A673 (cell line): Measurements from ENCODE around the gene DNAH3. TPM values are rescaled to one million over a fixed set of nuclear protein-coding genes. Genes with fewer than 3 reads are reported as not detected.

Source experiments
- BruUV-seq: library from RNA; stranded (reverse); fragments of 400-500 nt; replicated peaks from 2 replicates; lab custom pipeline; 2021; lab: Mats Ljungman, UMichigan
- CTCF ChIA-PET: fragments of 300-600 bp; sonication (Branson Sonifier 250); formaldehyde crosslinking; loops from one replicate; lab custom pipeline; 2022; ENCODE audit warnings: antibody characterized with exemption; lab: Charles Lee
- POLR2A ChIA-PET: fragments of 300-600 bp; sonication (Branson Sonifier 250); formaldehyde crosslinking; loops from one replicate; lab custom pipeline; 2022; ENCODE audit warnings: antibody characterized with exemption; ENCODE audit not compliant: low non-redundant PET; lab: Charles Lee
- DNase-seq: peaks from one replicate; pipeline ENCODE4 v3.0.0-alpha.2; 2015; ENCODE audit warnings: low spot score
- H3K27ac ChIP-seq: fragments of 200-600 bp; sonication (generic); 2 replicates; pipeline ENCODE4 v1.5.1; 2016; ENCODE audit warnings: mixed run types, low read depth, mild to moderate bottlenecking, mixed read lengths, antibody characterized with exemption, low read length; ENCODE audit not compliant: poor library complexity, severe bottlenecking
- H3K27me3 ChIP-seq: fragments of 200-600 bp; sonication (generic); replicated peaks from 2 replicates; pipeline ENCODE4 v1.6.1; 2017; ENCODE audit warnings: mixed run types, low read depth, mild to moderate bottlenecking, mixed read lengths, antibody characterized with exemption, low read length; ENCODE audit not compliant: insufficient read depth, poor library complexity
- H3K36me3 ChIP-seq: fragments of 200-600 bp; sonication (generic); 2 replicates; pipeline ENCODE4 v1.6.1; 2016; ENCODE audit warnings: mixed run types, mild to moderate bottlenecking, mixed read lengths, antibody characterized with exemption, low read length; ENCODE audit not compliant: insufficient read depth, poor library complexity, severe bottlenecking
- H3K4me1 ChIP-seq: fragments of 200-600 bp; sonication (generic); 2 replicates; pipeline ENCODE4 v1.6.1; 2017; ENCODE audit warnings: mixed run types, mild to moderate bottlenecking, mixed read lengths, antibody characterized with exemption, low read length; ENCODE audit not compliant: insufficient read depth, poor library complexity, severe bottlenecking
- H3K4me3 ChIP-seq: fragments of 200-600 bp; sonication (generic); 2 replicates; pipeline ENCODE4 v1.5.1; 2016; ENCODE audit warnings: low read depth, mixed run types, mild to moderate bottlenecking, mixed read lengths, low read length; ENCODE audit not compliant: poor library complexity, severe bottlenecking
- H3K9me3 ChIP-seq: fragments of 200-600 bp; sonication (generic); 2 replicates; pipeline ENCODE4 v1.6.1; 2016; ENCODE audit warnings: mixed run types, low read depth, mild to moderate bottlenecking, mixed read lengths, antibody characterized with exemption, low read length; ENCODE audit not compliant: poor library complexity, severe bottlenecking
- CTCF ChIP-seq: fragments of 300-800, 200-600 bp; sonication (generic); conservative IDR thresholded peaks from 2 replicates; pipeline ENCODE4 v1.5.1; 2017; ENCODE audit warnings: low read depth, mild to moderate bottlenecking, antibody characterized with exemption, low read length, moderate library complexity, mixed read lengths
- EZH2 ChIP-seq: fragments of 200-600 bp; sonication (generic); IDR thresholded peaks from 2 replicates; pipeline ENCODE4 v1.6.1; 2017; ENCODE audit warnings: borderline replicate concordance, low read depth, mild to moderate bottlenecking, mixed read lengths, antibody characterized with exemption, low read length; ENCODE audit not compliant: poor library complexity, severe bottlenecking
- intact Hi-C: fragments of 100-400 bp; cut with micrococcal nuclease; formaldehyde crosslinking; loops from one replicate; pipeline ENCODE4 v1.10.0; 2022; ENCODE audit not compliant: unreplicated experiment
- total RNA-seq: library from RNA; stranded (reverse); gene quantifications from 2 replicates; pipeline ENCODE4 v1.2.3, GENCODE V29; 2021

DNAH3 gene
- total RNA-seq, 1 experiment from 2014 or later = not detected

DNA sequence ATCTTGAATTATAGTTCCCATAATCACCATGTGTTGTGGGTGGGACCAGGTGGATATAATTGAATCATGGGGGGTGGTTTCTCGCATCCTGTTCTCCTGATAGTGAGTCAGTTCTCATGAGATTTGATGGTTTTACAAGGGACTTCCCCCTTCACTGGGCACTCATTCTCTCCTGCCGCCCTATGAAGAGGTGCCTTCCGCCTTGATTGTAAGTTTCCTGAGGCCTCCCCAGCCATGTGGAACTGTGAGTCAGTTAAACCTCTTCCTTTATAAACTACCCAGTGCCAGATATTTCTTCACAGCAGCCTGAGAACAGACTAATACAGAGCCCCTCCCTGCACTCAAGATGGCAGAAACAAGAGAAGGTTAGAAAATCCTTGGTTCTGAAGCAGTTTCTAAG is 34.2 kb upstream of the DNAH3 start:
- no peaks in the 10 kb centered on the region for H3K27me3 ChIP-seq
- intact Hi-C loops = loop anchor here (5.0 kb wide), 1 partner anchor 97 kb away; no protein-coding TSS in a partner anchor
- ChIA-PET CTCF (no interaction called here), POLR2A (no interaction called here)
- H3K9me3 ChIP-seq = no peaks in the 10 kb centered on the region
- H3K4me1 ChIP-seq = no peaks in the 10 kb centered on the region
- H3K27ac ChIP-seq = no peak overlapping the region
- no peak overlapping the region for H3K4me3 ChIP-seq
- no TSS peak for BruUV-seq
- TF ChIP-seq CTCF (no peak), EZH2 (no peak)
- H3K36me3 ChIP-seq = no peaks in the 10 kb centered on the region
- no peak for DNase-seq

- TF ChIP-seq CTCF = no peak
- no peak for TF ChIP-seq EZH2
- Histone ChIP-seq H3K27me3 (no peaks in the 10 kb centered on the region), H3K4me1 (no peaks in the 10 kb centered on the region), H3K27ac (no peak overlapping the region), H3K4me3 (no peak overlapping the region), H3K36me3 (no peaks in the 10 kb centered on the region), H3K9me3 (no peaks in the 10 kb centered on the region)
- intact Hi-C loops = no loop called here
- POLR2A ChIA-PET = no interaction called here
- CTCF ChIA-PET = no interaction called here
- no peak for DNase-seq
- no TSS peak for BruUV-seq
These were observed 33.3 kb upstream of the DNAH3 start for GRCh38 chr16:21183995-21184394.

- ChIA-PET POLR2A (no interaction called here), CTCF (no interaction called here)
- intact Hi-C loops = no loop called here
- no peak for TF ChIP-seq EZH2
- TF ChIP-seq CTCF = no peak
- Histone ChIP-seq H3K27me3 (no peaks in the 10 kb centered on the region), H3K4me1 (no peaks in the 10 kb centered on the region), H3K27ac (no peak overlapping the region), H3K9me3 (no peaks in the 10 kb centered on the region), H3K4me3 (no peak overlapping the region), H3K36me3 (no peaks in the 10 kb centered on the region)
- no TSS peak for BruUV-seq
- no peak for DNase-seq
These were observed 29.3 kb upstream of the DNAH3 start for GRCh38 chr16:21179983-21180365.
